SK-N-SH (cell line): Measurements from ENCODE around the gene DENND2A. TPM values are rescaled to one million over a fixed set of nuclear protein-coding genes. Genes with fewer than 3 reads are reported as not detected.
"Not testable (repeated sequence)": the region's sequence is repeated elsewhere in the genome, so short reads cannot be mapped to it uniquely, and the experiment has no call there.

Experiments
- CTCF ChIA-PET: fragments of 300-600, 350-600 bp; formaldehyde crosslinking; extraction: SDS; loops from one replicate; lab custom pipeline; 2021; lab: Yijun Ruan, JAX
- POLR2A ChIA-PET: fragments of 350-600 bp; sonication (Branson Sonifier 250); formaldehyde crosslinking; extraction: SDS; loops from one replicate; lab custom pipeline; 2020; ENCODE audit warnings: antibody characterized with exemption, inconsistent platforms; lab: Yijun Ruan, JAX
- DNase-seq: peaks from one replicate; pipeline ENCODE4 v3.0.0; 2012
- H2AFZ ChIP-seq: fragments of 200-600 bp; sonication (generic); 2 replicates; pipeline ENCODE4 v1.8.1; 2016; ENCODE audit warnings: antibody characterized with exemption, mild to moderate bottlenecking, low read depth
- H3F3A ChIP-seq: fragments of 200-600 bp; sonication (generic); replicated peaks from 2 replicates; pipeline ENCODE3; 2016; ENCODE audit warnings: antibody characterized with exemption, mild to moderate bottlenecking; ENCODE audit not compliant: insufficient read depth
- H3K27ac ChIP-seq, 2 experiments: fragments of 200-500 bp in 1 of 2; fragments of 200-600 bp in 1 of 2; sonication (Bioruptor generic) in 1 of 2; sonication (generic), shearing (Covaris generic) in 1 of 2; 2 replicates each; pipeline versions ENCODE4 v1.5.1 to v1.6.1; 2014 to 2016; ENCODE audit warnings: low read depth in 2 of 2, inconsistent platforms in 1 of 2, low read length in 1 of 2, mild to moderate bottlenecking in 1 of 2, mixed read lengths in 1 of 2
- H3K27me3 ChIP-seq: fragments of 200-600 bp; sonication (generic), shearing (Covaris generic); 2 replicates; pipeline ENCODE4 v1.6.1; 2016; ENCODE audit warnings: mixed run types; ENCODE audit not compliant: insufficient read depth
- H3K36me3 ChIP-seq, 2 experiments: fragments of 200-500 bp in 1 of 2; fragments of 200-600 bp in 1 of 2; sonication (Bioruptor generic) in 1 of 2; sonication (generic) in 1 of 2; replicated peaks in 1 of 2; 2 replicates each; pipeline versions ENCODE3 to v1.5.1; 2014 to 2016; ENCODE audit warnings: low read length in 1 of 2, mild to moderate bottlenecking in 1 of 2; ENCODE audit not compliant: insufficient read depth in 2 of 2, control insufficient read depth in 1 of 2
- H3K4me1 ChIP-seq, 2 experiments: fragments of 200-500 bp in 1 of 2; fragments of 200-600 bp in 1 of 2; sonication (Bioruptor generic) in 1 of 2; sonication (generic), shearing (Covaris generic) in 1 of 2; 2 replicates each; pipeline versions ENCODE4 v1.5.1 to v1.6.1; 2014 to 2016; ENCODE audit warnings: low read depth in 1 of 2, low read length in 1 of 2, mixed run types in 1 of 2; ENCODE audit not compliant: insufficient read depth in 2 of 2, control insufficient read depth in 1 of 2
- H3K4me2 ChIP-seq: fragments of 200-600 bp; sonication (generic), shearing (Covaris generic); 2 replicates; pipeline ENCODE4 v1.6.1; 2017; ENCODE audit warnings: mixed run types
- H3K4me3 ChIP-seq, 2 experiments: fragments of 200-500 bp in 1 of 2; fragments of 200-600 bp in 1 of 2; sonication (Bioruptor generic) in 1 of 2; sonication (generic), shearing (Covaris generic) in 1 of 2; 2 replicates each; pipeline versions ENCODE4 v1.5.1 to v1.8.1; 2014 to 2016; ENCODE audit warnings: low read depth in 2 of 2, inconsistent platforms in 1 of 2, low read length in 1 of 2, mild to moderate bottlenecking in 1 of 2, mixed read lengths in 1 of 2, moderate library complexity in 1 of 2
- H3K79me2 ChIP-seq: fragments of 200-600 bp; sonication (generic); 2 replicates; pipeline ENCODE4 v1.8.1; 2017; ENCODE audit warnings: mild to moderate bottlenecking; ENCODE audit not compliant: insufficient read depth
- H3K9ac ChIP-seq: fragments of 200-600 bp; sonication (generic); 2 replicates; pipeline ENCODE4 v1.6.1; 2017; ENCODE audit warnings: mixed run types
- H3K9me2 ChIP-seq: fragments of 200-600 bp; sonication (generic); 2 replicates; pipeline ENCODE4 v1.6.1; 2017; ENCODE audit warnings: mixed run types
- H3K9me3 ChIP-seq: fragments of 200-600 bp; sonication (generic); 2 replicates; pipeline ENCODE4 v1.6.1; 2017; ENCODE audit warnings: mixed run types, mild to moderate bottlenecking, moderate library complexity
- H4K20me1 ChIP-seq: fragments of 200-600 bp; sonication (generic); 2 replicates; pipeline ENCODE4 v1.6.1; 2017; ENCODE audit warnings: mild to moderate bottlenecking, mixed run types; ENCODE audit not compliant: insufficient read depth
- ELF1 ChIP-seq: IDR thresholded peaks from 2 replicates; pipeline ENCODE4 v1.4.0; 2012
- EZH2phosphoT487 ChIP-seq: fragments of 200-600 bp; sonication (generic); IDR thresholded peaks from 2 replicates; pipeline ENCODE4 v1.6.1; 2017; ENCODE audit warnings: low read depth, mixed run types, mild to moderate bottlenecking, antibody characterized with exemption, moderate library complexity, borderline replicate concordance
- FOSL2 ChIP-seq: IDR thresholded peaks from 2 replicates; pipeline ENCODE4 v1.4.0; 2012; ENCODE audit warnings: low read depth, mild to moderate bottlenecking, moderate library complexity, borderline replicate concordance
- FOXM1 ChIP-seq: IDR thresholded peaks from 2 replicates; pipeline ENCODE4 v1.4.0; 2012; ENCODE audit warnings: low read depth, mild to moderate bottlenecking
- NFIC ChIP-seq: IDR thresholded peaks from 2 replicates; pipeline ENCODE4 v1.4.0; 2012; ENCODE audit warnings: borderline replicate concordance
- POLR2AphosphoS5 ChIP-seq: IDR thresholded peaks from 2 replicates; pipeline ENCODE4 v1.6.1; 2012; ENCODE audit warnings: low read depth, low read length
- RFX5 ChIP-seq: IDR thresholded peaks from 2 replicates; pipeline ENCODE4 v1.6.1; 2012; ENCODE audit warnings: mild to moderate bottlenecking, improper control_type of control experiment, low read length
- SIN3A ChIP-seq: IDR thresholded peaks from 2 replicates; pipeline ENCODE4 v1.6.1; 2012; ENCODE audit warnings: low read depth, mild to moderate bottlenecking, low read length, moderate library complexity, borderline replicate concordance
- SMC3 ChIP-seq: IDR thresholded peaks from 2 replicates; pipeline ENCODE4 v1.6.1; 2012; ENCODE audit warnings: low read depth, low read length, improper control_type of control experiment
- TAF1 ChIP-seq: IDR thresholded peaks from 2 replicates; pipeline ENCODE4 v1.6.1; 2012; ENCODE audit warnings: low read depth, mild to moderate bottlenecking, low read length, moderate library complexity, borderline replicate concordance
- TCF12 ChIP-seq: IDR thresholded peaks from 2 replicates; pipeline ENCODE4 v1.4.0; 2012
- WGBS: methylation state at CpG from one replicate; pipeline ENCODE4 v1.1.6; 2017; ENCODE audit warnings: low lambda C conversion rate; 5-methylcytosine and 5-hydroxymethylcytosine counted together
- polyA plus RNA-seq, 3 experiments: library from polyadenylated mRNA; depleted of rRNA; stranded (reverse); fragments of >200 nt; gene quantifications; 2 replicates each; pipeline ENCODE4 v1.2.3, GENCODE V29; 2012
- TF ChIP-seq, protein P1 (sequence below): fragments of 200-600 bp; sonication (generic); IDR thresholded peaks from 2 replicates; pipeline ENCODE4 v1.6.1; 2017; ENCODE audit warnings: antibody characterized with exemption, mild to moderate bottlenecking, moderate library complexity
- TF ChIP-seq, protein P2 (sequence below): fragments of 150-350 bp; IDR thresholded peaks from 2 replicates; pipeline ENCODE4 v1.6.1; 2017; ENCODE audit warnings: antibody characterized with exemption, low read length, low read depth, borderline replicate concordance

DENND2A gene
- polyA plus RNA-seq, 1 of the 3 experiments (the other 2 are of a cell fraction) = 3.5 TPM

DNA sequence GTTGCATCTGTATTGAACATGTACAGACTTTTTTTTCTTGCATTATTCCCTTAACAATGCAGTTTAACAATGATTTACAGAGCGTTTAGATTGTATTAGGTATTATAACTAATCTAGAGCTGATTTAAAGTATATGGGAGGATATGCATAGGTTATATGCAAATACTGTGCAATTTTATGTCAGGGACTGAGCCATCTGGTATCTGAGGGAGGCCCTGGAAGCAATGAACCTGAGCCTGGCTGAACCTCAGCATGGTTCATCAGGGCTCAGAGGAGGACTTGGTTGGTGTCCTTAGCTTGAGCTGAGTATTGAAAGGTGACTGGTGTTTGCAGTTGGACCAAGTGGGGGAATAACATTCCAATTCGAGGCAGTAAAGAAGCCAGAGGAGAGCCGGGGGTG, 36.9 kb upstream of the DENND2A start (continued):
- TF ChIP-seq, protein P1, sequence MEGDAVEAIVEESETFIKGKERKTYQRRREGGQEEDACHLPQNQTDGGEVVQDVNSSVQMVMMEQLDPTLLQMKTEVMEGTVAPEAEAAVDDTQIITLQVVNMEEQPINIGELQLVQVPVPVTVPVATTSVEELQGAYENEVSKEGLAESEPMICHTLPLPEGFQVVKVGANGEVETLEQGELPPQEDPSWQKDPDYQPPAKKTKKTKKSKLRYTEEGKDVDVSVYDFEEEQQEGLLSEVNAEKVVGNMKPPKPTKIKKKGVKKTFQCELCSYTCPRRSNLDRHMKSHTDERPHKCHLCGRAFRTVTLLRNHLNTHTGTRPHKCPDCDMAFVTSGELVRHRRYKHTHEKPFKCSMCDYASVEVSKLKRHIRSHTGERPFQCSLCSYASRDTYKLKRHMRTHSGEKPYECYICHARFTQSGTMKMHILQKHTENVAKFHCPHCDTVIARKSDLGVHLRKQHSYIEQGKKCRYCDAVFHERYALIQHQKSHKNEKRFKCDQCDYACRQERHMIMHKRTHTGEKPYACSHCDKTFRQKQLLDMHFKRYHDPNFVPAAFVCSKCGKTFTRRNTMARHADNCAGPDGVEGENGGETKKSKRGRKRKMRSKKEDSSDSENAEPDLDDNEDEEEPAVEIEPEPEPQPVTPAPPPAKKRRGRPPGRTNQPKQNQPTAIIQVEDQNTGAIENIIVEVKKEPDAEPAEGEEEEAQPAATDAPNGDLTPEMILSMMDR = no peak
- TF ChIP-seq SMC3 (no peak), FOXM1 (no peak), FOSL2 (no peak), NFIC (no peak), RFX5 (no peak)
- TF ChIP-seq, protein P2, sequence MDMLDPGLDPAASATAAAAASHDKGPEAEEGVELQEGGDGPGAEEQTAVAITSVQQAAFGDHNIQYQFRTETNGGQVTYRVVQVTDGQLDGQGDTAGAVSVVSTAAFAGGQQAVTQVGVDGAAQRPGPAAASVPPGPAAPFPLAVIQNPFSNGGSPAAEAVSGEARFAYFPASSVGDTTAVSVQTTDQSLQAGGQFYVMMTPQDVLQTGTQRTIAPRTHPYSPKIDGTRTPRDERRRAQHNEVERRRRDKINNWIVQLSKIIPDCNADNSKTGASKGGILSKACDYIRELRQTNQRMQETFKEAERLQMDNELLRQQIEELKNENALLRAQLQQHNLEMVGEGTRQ = no peak

DNA sequence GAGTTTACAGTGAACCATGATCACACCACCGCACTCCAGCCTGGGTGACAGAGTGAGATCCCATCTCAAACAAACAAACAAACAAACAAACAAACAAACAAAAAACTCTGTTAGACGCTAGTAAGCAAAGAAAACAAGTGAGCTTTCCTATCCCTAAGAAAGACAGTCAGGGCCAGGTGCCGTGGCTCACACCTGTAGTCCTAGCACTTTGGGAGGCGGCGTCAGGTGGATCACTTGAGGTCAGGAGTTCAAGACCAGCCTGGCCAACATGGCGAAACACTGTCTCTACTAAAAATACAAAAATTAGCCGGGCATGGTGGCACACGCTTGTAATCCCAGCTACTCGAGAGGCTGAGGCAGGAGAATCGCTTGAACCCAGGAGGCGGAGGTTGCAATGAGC, 36.3 kb upstream of the DENND2A start:
- POLR2A ChIA-PET, H3F3A ChIP-seq, H3K79me2 ChIP-seq, H3K27ac ChIP-seq, H3K9me3 ChIP-seq, H3K27me3 ChIP-seq, H3K4me3 ChIP-seq, H4K20me1 ChIP-seq, DNase-seq, H3K9me2 ChIP-seq, H3K9ac ChIP-seq, H3K36me3 ChIP-seq, H2AFZ ChIP-seq, H3K4me2 ChIP-seq: not testable (repeated sequence)
- CTCF ChIA-PET = interaction anchor here (1.6 to 1.7 kb wide), 2 partner anchors 21 to 24 kb away, joined by 4 to 6 read pairs; no protein-coding TSS in a partner anchor
- peaks cover 7 to 19% of the 10 kb centered on the region in 2 experiments; a peak in 2 of 4 replicates for H3K4me1 ChIP-seq
- 99% methylated on average over 11 of the region's 11 CpGs for WGBS

DNA sequence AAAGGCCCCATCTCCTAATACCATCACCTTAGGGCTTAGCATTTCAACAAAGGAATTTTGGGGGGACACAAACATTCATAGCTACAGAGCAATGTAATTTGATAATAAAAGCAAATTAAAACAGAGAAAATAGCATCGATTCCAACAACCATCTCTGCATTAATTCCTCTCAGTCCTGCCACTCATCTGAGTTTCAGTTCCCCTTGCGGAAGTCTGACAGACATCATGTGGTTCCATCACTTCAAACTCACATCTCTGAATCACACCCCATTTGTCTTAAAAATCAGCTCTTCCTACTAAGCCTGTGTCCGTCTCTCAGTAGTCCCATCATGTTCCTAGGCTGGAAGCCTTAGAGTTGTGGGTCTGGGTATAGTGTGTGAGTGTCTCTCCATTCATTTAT, 35.7 kb upstream of the DENND2A start:
- Histone ChIP-seq H4K20me1 (no peaks in the 10 kb centered on the region), H3K4me2 (no peak overlapping the region), H3K4me1 (peaks cover 7 to 20% of the 10 kb centered on the region in 2 experiments; a peak in 2 of 4 replicates), H3K27ac (no peak overlapping the region), H3K36me3 (peaks cover 0 to 7% of the 10 kb centered on the region in 2 experiments), H3K4me3 (no peak overlapping the region), H3K9me3 (no peaks in the 10 kb centered on the region), H2AFZ (no peak overlapping the region), H3K9ac (no peak overlapping the region), H3F3A (no peaks in the 10 kb centered on the region), H3K27me3 (no peaks in the 10 kb centered on the region), H3K9me2 (no peaks in the 10 kb centered on the region), H3K79me2 (no peaks in the 10 kb centered on the region)
- TF ChIP-seq TAF1 (no peak), EZH2phosphoT487 (no peak), POLR2AphosphoS5 (no peak), SIN3A (no peak), ELF1 (no peak), TCF12 (no peak), SMC3 (no peak)
- ChIA-PET CTCF (interaction anchor here (0.8 to 4.5 kb wide), 6 partner anchors 13 to 585 kb away, joined by 3 to 45 read pairs (median 5); partner anchors contain the start of gene MRPS33), POLR2A (no interaction called here)
- DNase-seq = no peak
- 83% methylated on average over 3 of the region's 3 CpGs for WGBS
